Mesodermal cell (in vitro differentiated cells): ENCODE results near the gene GGTA1.
A peak's percentile ranks its signal among the peaks of the same experiment; 100 is the strongest.

ENCODE experiments used
- H3K27ac ChIP-seq: 2 replicates; pipeline ENCODE4 v1.7.0; 2013; ENCODE audit warnings: mild to moderate bottlenecking, low read depth, low read length, moderate library complexity; ENCODE audit not compliant: severe bottlenecking
- H3K36me3 ChIP-seq: 2 replicates; pipeline ENCODE4 v1.7.1; 2013; ENCODE audit warnings: mild to moderate bottlenecking, low read length, moderate library complexity; ENCODE audit not compliant: control insufficient read depth, insufficient read depth
- H3K4me1 ChIP-seq: one replicate; pipeline ENCODE4 v1.7.1; 2013; ENCODE audit warnings: mild to moderate bottlenecking, low read length; ENCODE audit not compliant: insufficient read depth, control insufficient read depth, poor library complexity, severe bottlenecking
- H3K4me3 ChIP-seq: 2 replicates; pipeline ENCODE4 v1.7.0; 2013; ENCODE audit warnings: low read length, control low read depth, mild to moderate bottlenecking; ENCODE audit not compliant: insufficient read depth, poor library complexity, severe bottlenecking; ENCODE audit errors: extremely low read depth
- H3K9me3 ChIP-seq: 2 replicates; pipeline ENCODE4 v1.7.1; 2013; ENCODE audit warnings: mild to moderate bottlenecking, low read length, moderate library complexity; ENCODE audit not compliant: control insufficient read depth
- WGBS, 2 experiments: methylation state at CpG; one replicate each; pipeline ENCODE4 v1.1.5; 2013; ENCODE audit warnings: missing lambda C conversion rate in 2 of 2; ENCODE audit not compliant: insufficient coverage in 2 of 2; 5-methylcytosine and 5-hydroxymethylcytosine counted together

GGTA1 gene

DNA sequence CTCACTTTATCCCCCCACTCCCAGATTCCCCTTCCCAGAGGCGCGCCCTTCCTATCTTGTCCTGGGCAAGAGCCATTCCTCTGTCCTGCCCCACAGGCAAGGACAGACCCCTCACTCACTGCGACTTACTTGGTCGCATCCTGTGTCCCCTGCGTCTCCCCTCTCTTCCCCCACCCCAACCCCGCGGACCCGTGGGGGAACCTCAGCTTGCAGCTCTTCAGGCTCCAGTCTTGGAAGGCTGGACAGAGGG is 542 bp downstream of the GGTA1 start:
- no peaks in the 10 kb centered on the region for H3K36me3 ChIP-seq
- no peak overlapping the region for H3K27ac ChIP-seq
- peak overlapping the region; percentile 37 for H3K4me3 ChIP-seq
- 5 to 11% methylated on average over 2 to 3 of the region's 8 CpGs for WGBS, 2 experiments
- H3K4me1 ChIP-seq: peaks cover 5% of the 10 kb centered on the region
- H3K9me3 ChIP-seq: no peaks in the 10 kb centered on the region

DNA sequence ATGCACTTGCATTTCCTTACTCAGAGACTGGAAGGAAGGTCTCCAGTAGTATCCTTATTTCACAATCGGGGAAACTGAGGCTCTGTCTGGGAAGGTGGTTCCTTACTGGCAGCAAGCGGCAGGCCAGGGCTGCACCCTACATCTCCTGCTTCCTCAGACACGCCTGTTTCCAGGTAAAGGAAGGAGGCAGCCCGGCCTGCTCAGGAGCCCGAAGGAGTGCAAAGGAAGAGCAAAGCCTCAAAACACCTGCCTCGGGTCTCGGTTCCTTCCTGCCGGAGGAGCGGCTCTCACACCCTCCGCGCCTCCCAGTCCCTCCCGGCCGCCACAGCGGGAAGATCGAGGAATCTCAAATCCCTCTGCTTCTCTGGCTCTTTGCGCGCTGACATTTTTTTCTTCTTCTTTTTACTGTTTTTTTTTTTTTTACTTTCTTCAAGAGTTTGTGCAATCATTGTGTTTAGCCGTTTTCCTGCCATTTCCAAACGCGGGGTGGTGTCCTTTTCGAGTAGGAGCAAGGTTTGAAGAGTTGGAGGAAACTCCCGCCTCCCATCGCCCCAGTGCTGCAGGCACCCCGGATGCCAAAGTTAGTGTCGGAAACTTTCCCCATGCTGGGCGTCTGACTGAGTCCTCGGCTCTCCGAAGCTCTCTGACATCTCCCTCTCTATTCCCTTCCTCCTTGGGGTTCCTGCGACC is 1.0 kb downstream of the GGTA1 start:
- no peak overlapping the region for H3K27ac ChIP-seq
- H3K4me1 ChIP-seq: peaks cover 5% of the 10 kb centered on the region
- no peaks in the 10 kb centered on the region for H3K36me3 ChIP-seq
- H3K9me3 ChIP-seq: no peaks in the 10 kb centered on the region
- H3K4me3 ChIP-seq: peak overlapping the region; percentile 37
- 4 to 5% methylated on average over 27 to 28 of the region's 29 CpGs for WGBS, 2 experiments

DNA sequence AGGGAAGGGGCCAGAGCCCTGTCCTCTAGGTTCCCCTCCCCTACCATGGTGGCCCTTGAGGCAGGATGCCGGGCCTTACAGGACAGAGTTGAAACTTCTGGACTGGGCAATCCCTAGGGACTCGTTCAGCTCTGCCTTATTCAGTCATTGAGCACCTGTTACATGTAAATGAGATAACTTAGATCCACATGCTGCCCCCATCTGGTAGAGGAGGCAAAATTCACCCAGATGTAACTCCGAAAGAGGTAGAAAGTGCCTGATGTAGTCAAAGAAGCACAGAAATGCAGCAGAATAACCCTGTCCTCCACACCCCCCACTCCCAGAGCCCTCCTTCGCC is 1.5 kb downstream of the GGTA1 start:
- H3K4me1 ChIP-seq: peaks cover 9% of the 10 kb centered on the region
- no peaks in the 10 kb centered on the region for H3K36me3 ChIP-seq
- WGBS, 2 experiments: 3 to 18% methylated on average over 4 of the region's 4 CpGs
- no peak overlapping the region for H3K27ac ChIP-seq
- H3K4me3 ChIP-seq: no peak overlapping the region
- H3K9me3 ChIP-seq: no peaks in the 10 kb centered on the region

DNA sequence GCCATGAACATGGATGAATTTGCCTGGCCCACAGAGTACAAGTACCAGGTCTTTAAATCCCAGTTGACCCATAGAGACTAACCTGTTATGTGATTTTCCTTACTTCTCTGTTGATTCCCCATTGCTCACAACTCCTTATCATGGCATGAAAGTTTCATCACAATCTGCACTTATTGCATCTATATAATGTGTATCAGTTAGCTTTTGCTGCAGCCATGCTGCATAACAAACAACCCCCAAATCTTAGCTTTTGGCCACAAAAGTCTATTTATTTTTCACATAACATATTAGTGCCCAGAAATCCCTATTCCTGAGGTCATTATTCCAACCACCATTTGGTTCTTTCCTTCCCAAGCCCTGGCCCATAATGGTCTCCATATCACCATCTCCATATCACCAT is 3.7 kb downstream of the GGTA1 start:
- no peaks in the 10 kb centered on the region for H3K9me3 ChIP-seq
- H3K36me3 ChIP-seq: no peaks in the 10 kb centered on the region
- no peak overlapping the region for H3K4me3 ChIP-seq
- H3K27ac ChIP-seq: no peak overlapping the region
- H3K4me1 ChIP-seq: peaks cover 10% of the 10 kb centered on the region

DNA sequence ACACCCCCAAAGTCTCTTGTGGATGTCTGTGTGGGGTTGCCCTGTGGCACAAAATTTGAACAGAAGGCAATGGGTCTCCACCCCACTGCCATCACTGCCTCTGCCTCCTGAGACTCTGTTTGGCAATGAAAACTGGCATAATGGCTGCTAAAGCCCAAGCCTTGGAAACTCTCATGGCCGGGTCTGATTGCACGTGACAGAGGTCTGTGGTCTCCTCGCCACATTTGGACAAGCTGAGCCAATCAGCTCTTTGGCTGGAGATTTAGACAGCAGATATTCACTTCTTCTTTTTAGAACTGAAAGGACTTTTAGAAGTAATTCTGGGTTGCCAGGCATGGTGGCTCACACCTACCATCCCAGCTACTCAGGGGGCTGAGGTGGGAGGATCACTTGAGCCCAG is 5.5 kb downstream of the GGTA1 start:
- Histone ChIP-seq H3K27ac (no peak overlapping the region), H3K4me1 (peaks cover 14% of the 10 kb centered on the region), H3K4me3 (no peak overlapping the region), H3K9me3 (no peaks in the 10 kb centered on the region), H3K36me3 (no peaks in the 10 kb centered on the region)
- 85 to 92% methylated on average over 3 of the region's 3 CpGs for WGBS, 2 experiments

DNA sequence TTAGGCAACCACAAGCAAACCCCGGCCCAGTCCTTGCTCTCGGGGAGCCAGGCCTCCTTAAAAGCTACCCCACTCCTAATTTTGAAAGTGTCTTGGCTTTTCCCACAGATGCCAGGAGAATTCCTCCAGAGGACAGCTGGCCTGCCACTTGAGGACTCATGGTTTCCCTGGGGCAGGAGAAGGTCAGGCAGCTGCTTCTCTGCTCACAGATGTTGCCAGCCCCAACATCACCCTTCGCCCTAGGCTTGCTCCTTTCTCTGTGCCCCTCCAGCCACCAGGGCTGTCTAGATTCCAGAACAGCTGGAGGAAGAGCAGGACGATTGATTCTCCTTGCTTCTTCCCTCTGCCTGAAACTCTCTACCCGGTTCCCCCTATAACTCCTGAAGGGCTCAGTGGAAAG is 8.5 kb downstream of the GGTA1 start:
- Histone ChIP-seq H3K4me3 (no peak overlapping the region), H3K36me3 (no peaks in the 10 kb centered on the region), H3K4me1 (peaks cover 12% of the 10 kb centered on the region), H3K27ac (no peak overlapping the region), H3K9me3 (no peaks in the 10 kb centered on the region)
- 83 to 94% methylated on average over 3 to 5 of the region's 5 CpGs for WGBS, 2 experiments

DNA sequence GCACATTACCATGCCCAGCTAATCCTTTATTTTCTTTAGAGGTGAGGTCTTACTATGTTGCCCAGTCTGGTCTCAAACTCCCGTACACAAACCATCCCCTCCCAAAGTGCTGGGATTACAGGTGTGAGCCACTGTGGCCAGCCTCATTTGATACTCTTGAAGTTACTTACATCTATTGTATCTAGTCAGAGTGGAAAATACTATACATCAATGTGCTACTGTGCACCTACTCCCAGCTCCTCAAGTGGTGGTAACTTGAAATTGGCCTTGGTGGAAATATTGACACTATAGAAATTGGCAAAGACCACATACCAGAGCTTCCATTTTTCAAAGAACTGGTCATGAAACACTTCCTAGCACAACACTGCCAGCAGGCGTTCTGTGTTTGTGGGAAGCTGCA is 10.3 kb downstream of the GGTA1 start:
- Histone ChIP-seq H3K27ac (no peak overlapping the region), H3K4me1 (peaks cover 14% of the 10 kb centered on the region), H3K4me3 (no peak overlapping the region), H3K36me3 (no peaks in the 10 kb centered on the region), H3K9me3 (no peaks in the 10 kb centered on the region)
- WGBS, 2 experiments: 100% methylated on average over 1 of the region's 2 CpGs; no CpG with 5 or more reads in 1 of the 2 experiments

DNA sequence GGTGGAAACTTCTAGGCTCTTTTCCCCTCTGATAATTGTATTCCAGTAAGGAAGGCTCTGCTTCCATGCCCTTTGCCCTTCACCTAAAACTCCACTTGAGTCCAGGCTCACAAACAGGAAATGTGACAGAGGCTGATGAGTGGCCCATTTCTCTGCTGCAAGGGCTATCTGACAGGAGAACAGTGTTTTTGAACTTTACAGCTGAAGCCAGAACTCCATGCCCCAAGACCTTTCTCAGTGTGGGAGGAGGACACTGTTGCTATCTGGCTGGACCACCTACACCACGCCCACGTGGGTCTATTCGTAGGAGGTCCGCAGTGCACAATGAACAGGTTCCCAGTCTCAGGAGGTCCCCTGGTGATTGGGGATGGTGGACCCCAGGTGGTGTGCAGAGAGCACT is 13.6 kb downstream of the GGTA1 start:
- WGBS, 2 experiments: 80 to 92% methylated on average over 1 to 2 of the region's 4 CpGs
- H3K4me1 ChIP-seq: peaks cover 12% of the 10 kb centered on the region
- no peak overlapping the region for H3K4me3 ChIP-seq
- no peaks in the 10 kb centered on the region for H3K36me3 ChIP-seq
- no peak overlapping the region for H3K27ac ChIP-seq
- H3K9me3 ChIP-seq: no peaks in the 10 kb centered on the region

DNA sequence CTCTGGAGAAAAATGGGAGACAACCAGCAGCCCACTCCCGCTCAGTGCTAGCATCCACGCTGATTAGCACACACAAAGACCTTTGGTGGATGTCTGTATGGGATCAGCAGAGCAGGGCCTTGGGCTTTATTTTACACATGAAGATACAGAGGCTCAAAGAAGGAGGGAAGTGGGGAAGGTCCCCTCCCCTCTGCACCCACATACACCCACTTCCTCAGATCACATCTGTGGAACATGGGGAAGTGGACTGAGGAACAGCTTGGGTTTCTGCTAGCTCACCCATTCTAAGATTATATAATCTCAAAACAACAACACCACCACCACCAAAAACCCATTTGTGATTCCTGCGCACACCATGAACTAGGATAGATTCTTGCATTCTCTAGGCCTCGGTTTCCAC is 14.0 kb downstream of the GGTA1 start:
- H3K27ac ChIP-seq: no peak overlapping the region
- WGBS, 2 experiments: 98 to 100% methylated on average over 4 of the region's 4 CpGs
- H3K4me3 ChIP-seq: no peak overlapping the region
- H3K36me3 ChIP-seq: no peaks in the 10 kb centered on the region
- H3K4me1 ChIP-seq: peaks cover 12% of the 10 kb centered on the region
- no peaks in the 10 kb centered on the region for H3K9me3 ChIP-seq

DNA sequence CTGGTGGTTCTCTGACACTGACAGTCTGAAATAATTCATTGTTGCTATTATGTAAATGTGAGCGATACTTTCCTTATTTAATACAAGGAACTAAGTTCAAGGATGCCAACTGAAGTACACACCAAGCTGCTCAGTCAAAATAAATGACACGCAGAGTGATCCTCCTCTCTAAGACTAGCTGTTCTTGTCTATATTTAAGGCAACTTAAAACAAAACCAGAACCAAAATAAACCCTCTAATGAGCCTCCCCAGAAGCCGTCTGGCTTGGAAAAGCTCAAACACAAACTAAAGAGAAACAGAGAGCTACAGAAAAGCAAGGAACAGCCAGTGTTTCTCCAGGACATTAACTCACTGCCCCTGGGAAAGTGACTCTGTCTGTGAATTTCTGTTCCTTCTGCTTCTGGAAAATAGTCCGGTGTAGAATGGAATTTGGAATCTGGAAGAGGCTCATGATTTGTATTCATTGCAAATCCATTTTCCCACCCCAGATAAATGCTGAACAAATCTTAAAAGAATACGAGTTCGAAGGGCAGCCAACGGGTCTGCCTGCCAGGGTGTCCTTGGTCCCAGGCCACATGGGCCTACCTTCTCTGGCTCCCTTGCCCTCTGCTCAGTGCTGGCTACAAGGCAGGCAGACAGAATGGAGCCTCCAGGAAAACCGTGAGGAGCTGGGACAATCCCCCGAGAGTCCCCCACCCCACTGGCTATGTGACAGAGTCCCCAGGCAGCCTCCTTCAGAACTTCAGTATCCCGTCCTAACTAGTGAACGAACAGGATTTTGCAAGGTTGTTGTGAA is 14.8 kb downstream of the GGTA1 start:
- Histone ChIP-seq H3K27ac (no peak overlapping the region), H3K36me3 (no peaks in the 10 kb centered on the region), H3K4me3 (no peak overlapping the region), H3K4me1 (peaks cover 12% of the 10 kb centered on the region), H3K9me3 (no peaks in the 10 kb centered on the region)
- 92 to 93% methylated on average over 7 to 9 of the region's 11 CpGs for whole genome bisulfite sequencing, 2 experiments

DNA sequence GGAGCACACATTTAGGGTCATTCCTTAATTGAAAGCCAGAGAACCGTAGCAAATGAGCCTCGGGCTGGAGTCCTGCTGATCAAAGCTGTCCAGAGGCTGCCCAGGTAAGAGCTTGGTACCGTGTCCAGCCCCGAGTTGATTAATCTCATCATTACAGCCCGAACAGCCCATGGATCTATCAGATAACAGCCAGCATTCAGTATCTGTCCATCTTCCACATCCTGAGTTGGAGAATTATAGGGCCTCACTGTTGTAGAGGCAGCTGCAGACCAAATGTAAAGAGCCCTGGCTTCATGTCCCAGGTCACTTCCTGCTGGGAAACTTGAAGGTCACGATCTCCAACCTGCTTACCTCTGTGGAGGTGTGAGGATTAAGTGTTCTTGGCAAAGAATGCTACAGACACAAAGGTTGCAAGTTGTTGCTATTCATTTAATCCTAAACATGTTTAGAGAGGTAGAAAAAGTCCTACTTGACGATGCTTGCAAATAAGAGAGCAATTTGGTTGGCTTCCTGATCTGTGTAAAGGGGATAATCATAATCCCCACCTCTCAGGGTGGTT is 16.1 kb downstream of the GGTA1 start:
- Histone ChIP-seq H3K4me3 (no peak overlapping the region), H3K27ac (no peak overlapping the region), H3K4me1 (peaks cover 8% of the 10 kb centered on the region), H3K36me3 (no peaks in the 10 kb centered on the region), H3K9me3 (no peaks in the 10 kb centered on the region)
- 82 to 93% methylated on average over 5 to 6 of the region's 7 CpGs for WGBS, 2 experiments
